GM12892 (cell line): ENCODE measurements around the gene PAX4.
A peak's percentile ranks its signal among the peaks of the same experiment; 100 is the strongest.

Source experiments
- DNase-seq: peaks from one replicate; pipeline ENCODE4 v3.0.0; 2011; ENCODE audit not compliant: insufficient read length
- FAIRE-seq: peaks from 2 replicates; lab custom pipeline; 2011; peaks lifted over from hg19 to GRCh38; lab: Jason Lieb, UNC
- POLR2A ChIP-seq: IDR thresholded peaks from 2 replicates; pipeline ENCODE4 v1.6.1; 2011; ENCODE audit warnings: low read depth, low read length, control low read depth
- POLR2AphosphoS5 ChIP-seq: IDR thresholded peaks from 2 replicates; pipeline ENCODE4 v1.6.1; 2011; ENCODE audit warnings: low read depth, low read length, control low read depth
- TAF1 ChIP-seq: IDR thresholded peaks from 2 replicates; pipeline ENCODE4 v1.6.1; 2011; ENCODE audit warnings: low read depth, mild to moderate bottlenecking, control low read depth, low read length, borderline replicate concordance

Gene PAX4

DNA sequence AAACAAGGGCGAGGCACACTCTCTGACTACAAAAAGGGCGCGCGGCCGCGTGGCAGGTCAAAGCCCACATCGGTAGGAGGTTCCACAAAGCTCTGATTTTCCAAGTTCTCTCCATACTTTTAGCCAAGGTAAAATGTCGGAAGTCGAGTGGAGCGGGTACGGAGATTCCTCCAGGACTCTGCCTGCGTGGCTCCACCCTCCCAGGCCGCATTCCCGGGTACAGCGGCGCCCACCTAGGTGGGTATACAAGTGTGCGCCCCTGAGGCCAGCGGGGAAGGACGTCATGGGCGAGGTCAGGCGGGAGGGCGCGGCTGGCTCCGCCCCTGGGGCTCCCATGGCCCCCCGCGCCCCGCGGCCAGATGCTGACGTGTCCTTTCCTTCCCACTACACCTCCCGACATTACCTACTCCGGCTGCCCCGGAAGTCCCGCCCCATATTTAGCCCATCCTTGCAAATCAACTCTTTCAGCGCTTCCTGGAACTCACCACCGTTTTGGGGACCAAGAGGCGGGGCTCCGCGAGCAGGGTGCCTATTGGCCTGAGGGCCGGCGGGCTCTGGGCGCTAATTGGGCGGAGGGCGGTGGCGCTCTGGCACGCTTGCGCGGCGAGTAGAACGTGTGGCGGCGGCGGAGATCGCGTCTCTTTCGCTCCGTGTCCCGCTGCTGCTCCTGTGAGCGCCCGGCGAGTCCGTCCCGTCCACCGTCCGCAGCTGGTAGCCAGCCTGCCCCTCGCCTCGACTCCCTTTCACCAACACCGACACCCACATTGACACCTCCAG is 33.8 kb upstream of the PAX4 start, which contains the start of gene SND1:
TSS of gene SND1 (plus strand) at position 639 of the 777 bp plus-strand sequence. CDS start 180 bp downstream, outside the sequence.
- DNase-seq, result peak; percentile 89
- FAIRE-seq, result peak; percentile 97
- TF ChIP-seq TAF1 (peak; percentile 82), POLR2AphosphoS5 (peak; percentile 94), POLR2A (peak; percentile 94)

- TF ChIP-seq POLR2A (no peak; the same call in none of the 2 replicates), POLR2AphosphoS5 (0 out of 2 replicates have a peak, but pooled peaks have one; percentile 9), TAF1 (no peak)
- FAIRE-seq, result peak; percentile 17
Measured at GRCh38 chr7:127650847-127651555, 33.1 kb upstream of the PAX4 start.

DNA sequence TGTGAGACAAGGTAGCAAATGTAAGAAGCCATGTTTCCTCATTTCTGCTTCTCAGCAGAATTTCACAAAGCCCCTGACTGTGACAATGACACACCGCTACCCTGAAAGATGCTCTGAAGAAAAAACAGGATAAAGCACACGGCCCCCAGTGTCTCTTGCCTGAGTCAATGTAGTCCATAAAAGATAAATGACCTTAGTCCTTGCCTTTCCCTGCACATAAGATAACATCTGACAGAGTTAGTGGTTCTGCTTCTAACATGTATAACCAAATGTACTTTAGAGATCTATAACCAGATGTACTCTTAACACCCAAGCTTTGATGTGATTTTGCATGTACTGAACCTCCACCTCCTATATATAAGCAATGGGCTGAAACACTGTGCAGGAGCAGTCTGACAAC is 31.0 kb upstream of the PAX4 start:
- TF ChIP-seq POLR2A (no peak), POLR2AphosphoS5 (no peak), TAF1 (no peak)
- no peak for DNase-seq
- FAIRE-seq, result no peak

More at GRCh38 chr7:127650847-127651555, 33.1 kb upstream of the PAX4 start:
- peak; percentile 12 for DNase-seq

DNA sequence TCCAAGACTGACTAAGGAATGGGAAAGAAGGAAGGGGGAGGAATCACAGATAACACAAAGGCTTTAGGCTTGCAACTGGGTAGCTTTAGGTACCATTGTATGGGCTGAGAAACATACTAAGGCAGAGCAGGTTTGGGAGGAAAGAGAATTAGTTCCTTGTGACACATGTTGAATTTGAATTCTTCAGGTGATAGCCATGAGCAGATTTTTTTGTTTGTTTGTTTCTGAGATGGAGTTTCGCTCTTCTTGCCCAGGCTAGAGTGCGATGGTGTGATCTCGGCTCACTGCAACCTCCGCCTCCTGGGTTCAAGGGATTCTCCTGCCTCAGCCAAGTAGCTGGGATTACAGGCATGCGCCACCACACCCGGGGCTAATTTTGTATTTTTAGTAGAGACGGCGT is 29.7 kb upstream of the PAX4 start:
- DNase-seq (no peak), FAIRE-seq (no peak)
- TF ChIP-seq POLR2AphosphoS5 (no peak), TAF1 (no peak), POLR2A (no peak)

DNA sequence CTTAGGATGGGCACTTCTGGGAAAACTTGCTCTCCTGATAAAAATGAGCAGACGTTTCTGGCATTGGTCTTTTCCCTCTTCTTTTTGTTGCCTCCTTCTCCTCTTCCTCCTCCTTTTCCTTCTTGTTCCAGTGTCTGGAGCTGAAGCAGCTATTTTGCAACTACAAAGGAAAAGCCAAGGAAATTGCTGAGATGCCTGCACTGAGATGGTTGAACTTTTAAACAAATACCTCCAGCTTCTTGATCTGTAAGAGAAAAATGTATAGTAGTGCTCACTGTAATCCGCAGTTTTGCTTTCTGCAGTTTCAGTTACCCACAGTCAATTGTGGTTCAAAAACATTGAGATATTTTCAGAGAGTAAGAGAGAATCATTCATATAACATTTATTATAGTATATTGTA is 26.5 kb upstream of the PAX4 start:
- DNase-seq (no peak), FAIRE-seq (no peak)
- TF ChIP-seq TAF1 (no peak), POLR2AphosphoS5 (no peak), POLR2A (no peak)

GRCh38 chr7:127638197-127638596 is 20.3 kb upstream of the PAX4 start:
- FAIRE-seq (no peak), DNase-seq (no peak)

DNA sequence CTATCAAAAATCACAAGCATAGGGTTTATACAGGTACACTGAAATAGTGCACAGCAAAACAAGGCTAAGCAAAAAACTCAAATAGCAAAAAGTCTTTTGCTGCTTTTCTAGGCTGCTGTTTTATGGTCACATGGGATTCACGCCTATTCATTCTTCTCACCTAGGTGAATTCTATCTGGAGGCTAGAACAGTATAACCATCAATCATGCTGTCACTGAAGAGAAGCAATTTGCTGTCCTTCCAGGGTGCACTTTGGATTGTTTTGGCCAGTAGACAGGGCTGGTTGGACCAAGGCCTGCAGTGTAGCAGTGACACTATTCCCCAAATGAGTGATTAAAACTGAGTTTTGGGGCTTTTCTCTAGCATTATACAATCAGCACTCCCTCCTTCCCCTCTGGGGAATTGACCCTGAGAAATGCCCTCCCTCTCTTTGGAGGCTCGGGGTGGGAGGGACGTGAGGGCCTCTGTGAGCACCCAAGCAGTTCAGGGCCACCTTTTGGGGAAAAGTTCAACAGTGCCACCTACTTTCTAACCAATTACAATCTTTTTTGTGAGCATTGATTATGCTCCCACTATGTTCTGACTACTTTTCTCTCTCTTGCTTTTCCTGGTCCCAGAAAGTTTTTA is 17.8 kb upstream of the PAX4 start:
- DNase-seq (no peak), FAIRE-seq (no peak)
- TF ChIP-seq POLR2A (no peak), POLR2AphosphoS5 (no peak), TAF1 (no peak)

More at GRCh38 chr7:127638197-127638596, 20.3 kb upstream of the PAX4 start:
- TF ChIP-seq TAF1, result no peak
- TF ChIP-seq POLR2A, result no peak
- TF ChIP-seq POLR2AphosphoS5, result no peak

DNA sequence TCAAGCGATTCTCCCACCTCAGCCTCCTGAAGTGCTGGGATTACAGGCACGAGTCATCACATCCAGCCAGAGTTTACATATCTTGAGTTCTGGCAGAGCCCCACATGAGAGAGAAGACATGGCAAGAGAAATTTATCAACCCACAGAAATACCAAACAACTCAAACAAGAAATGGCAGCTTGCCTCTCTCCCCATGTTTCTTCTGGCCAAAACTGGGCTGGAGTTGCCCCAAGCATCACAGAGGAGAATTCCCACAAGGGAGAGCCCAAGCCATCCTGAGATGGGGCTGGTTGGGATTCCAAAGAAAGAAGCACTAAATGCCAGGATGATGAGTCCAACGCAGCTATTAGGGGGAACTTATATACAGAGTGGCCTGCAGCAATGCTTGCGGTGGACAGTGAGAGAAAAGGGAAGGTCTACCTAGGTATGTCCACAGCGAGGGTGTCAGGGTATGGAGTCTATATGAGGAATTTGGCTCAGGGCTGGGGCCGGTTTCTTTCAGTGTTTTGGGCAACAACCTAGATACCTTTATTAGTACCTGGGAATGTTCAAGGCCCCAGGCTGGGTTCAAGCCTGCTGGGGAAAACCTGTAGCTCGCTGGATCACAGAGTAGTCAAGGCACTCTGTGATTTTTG is 14.5 kb upstream of the PAX4 start:
- no peak for TF ChIP-seq TAF1
- no peak for DNase-seq
- no peak for FAIRE-seq

DNA sequence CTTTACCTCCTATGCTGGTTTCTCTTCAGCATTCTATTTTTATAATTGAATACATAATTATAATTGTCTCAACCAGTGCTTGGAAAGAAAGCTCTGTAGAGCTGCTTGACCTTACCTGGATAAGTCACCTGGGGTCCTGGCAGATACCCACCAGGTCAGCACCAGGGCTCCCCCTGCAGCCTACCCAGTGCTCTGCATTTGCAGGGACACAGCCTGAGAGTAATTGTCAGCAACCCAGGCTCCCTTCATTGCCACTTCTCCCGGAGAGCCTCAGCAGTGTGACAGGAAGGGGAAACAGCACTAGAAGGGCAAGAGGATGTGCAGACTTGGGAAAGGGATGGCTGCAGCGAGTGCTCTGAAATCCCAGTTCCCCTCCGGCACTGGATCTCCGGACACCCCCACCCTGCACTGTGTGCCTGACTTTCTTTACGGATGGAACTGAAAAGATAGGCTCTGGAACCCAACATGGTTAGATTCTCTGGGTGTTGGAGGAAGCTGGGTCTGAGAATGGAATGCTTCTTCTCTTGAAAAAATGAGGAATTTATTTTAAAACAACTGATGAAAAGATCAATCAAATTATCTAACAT is 11.4 kb upstream of the PAX4 start:
- DNase-seq (no peak), FAIRE-seq (no peak)
- TF ChIP-seq POLR2AphosphoS5 (no peak), POLR2A (no peak), TAF1 (no peak)

DNA sequence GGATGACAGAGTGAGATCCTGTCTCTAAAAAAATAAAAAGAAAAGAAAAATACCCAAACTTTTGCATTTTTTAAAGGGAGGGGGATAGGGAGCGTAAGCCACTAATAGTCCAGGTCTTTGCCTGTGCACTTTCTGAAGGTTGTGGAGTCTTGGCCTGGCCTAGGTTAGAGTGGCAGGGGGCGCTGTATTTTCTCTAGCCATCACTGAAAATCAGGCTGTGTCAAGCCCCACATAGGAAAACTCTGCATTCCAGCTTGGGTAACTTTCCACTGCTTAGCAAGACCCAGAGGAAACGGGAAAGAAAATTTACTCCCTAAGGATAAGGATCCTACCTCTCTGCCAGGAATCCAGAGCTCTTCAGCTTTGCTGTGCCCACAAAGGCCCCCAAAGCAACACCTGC is 10.5 kb upstream of the PAX4 start:
- FAIRE-seq, result no peak
- DNase-seq, result no peak
- no peak for TF ChIP-seq POLR2A
- TF ChIP-seq POLR2AphosphoS5, result no peak
- no peak for TF ChIP-seq TAF1

GRCh38 chr7:127625331-127625730 is 7.4 kb upstream of the PAX4 start:
- no peak for TF ChIP-seq TAF1
- FAIRE-seq, result no peak
- no peak for DNase-seq
